Hepatocyte (in vitro differentiated cells): ENCODE measurements around the gene LINGO1. TPM values are rescaled to one million over a fixed set of nuclear protein-coding genes. Genes with fewer than 3 reads are reported as not detected.

Experiments
- DNase-seq: peaks from one replicate; pipeline ENCODE4 v3.0.0-alpha.2; 2016; ENCODE audit warnings: low spot score
- H2AFZ ChIP-seq: fragments of 200-600 bp; sonication (generic); 2 replicates; pipeline ENCODE4 v1.6.0; 2016; ENCODE audit warnings: antibody characterized with exemption, mild to moderate bottlenecking
- H3K27ac ChIP-seq: fragments of 200-600 bp; sonication (generic); 2 replicates; pipeline ENCODE4 v1.5.1; 2016; ENCODE audit warnings: mild to moderate bottlenecking
- H3K27me3 ChIP-seq: fragments of 200-600 bp; sonication (generic); 2 replicates; pipeline ENCODE4 v1.6.1; 2016
- H3K36me3 ChIP-seq: fragments of 200-600 bp; sonication (generic); replicated peaks from 2 replicates; pipeline ENCODE4 v1.5.1; 2016; ENCODE audit warnings: low read depth; ENCODE audit not compliant: insufficient read depth
- H3K4me1 ChIP-seq: fragments of 200-600 bp; sonication (generic); 2 replicates; pipeline ENCODE4 v1.5.1; 2016; ENCODE audit warnings: mild to moderate bottlenecking, moderate library complexity; ENCODE audit not compliant: insufficient read depth
- H3K4me2 ChIP-seq: fragments of 200-600 bp; sonication (generic); 2 replicates; pipeline ENCODE4 v1.6.0; 2016
- H3K4me3 ChIP-seq: fragments of 200-600 bp; sonication (generic); 2 replicates; pipeline ENCODE4 v1.5.1; 2016; ENCODE audit warnings: mild to moderate bottlenecking
- H3K79me2 ChIP-seq: fragments of 200-600 bp; sonication (generic); 2 replicates; pipeline ENCODE4 v1.6.0; 2017; ENCODE audit warnings: mild to moderate bottlenecking
- H3K9me2 ChIP-seq: fragments of 200-600 bp; sonication (generic); replicated peaks from 2 replicates; pipeline ENCODE4 v1.6.0; 2017; ENCODE audit warnings: mild to moderate bottlenecking; ENCODE audit not compliant: insufficient read depth
- H3K9me3 ChIP-seq: fragments of 200-600 bp; sonication (generic); 2 replicates; pipeline ENCODE4 v1.5.1; 2016; ENCODE audit warnings: low read depth, mild to moderate bottlenecking
- H4K20me1 ChIP-seq: fragments of 200-600 bp; sonication (generic); 2 replicates; pipeline ENCODE4 v1.6.0; 2016; ENCODE audit warnings: mild to moderate bottlenecking; ENCODE audit not compliant: insufficient read depth, poor library complexity, severe bottlenecking
- CTCF ChIP-seq: fragments of 200-600 bp; sonication (generic); IDR thresholded peaks from 2 replicates; pipeline ENCODE4 v1.5.1; 2016; ENCODE audit warnings: antibody characterized with exemption, mild to moderate bottlenecking; ENCODE audit not compliant: poor library complexity
- EZH2 ChIP-seq: fragments of 200-600 bp; sonication (generic); IDR thresholded peaks from 2 replicates; pipeline ENCODE4 v1.6.1; 2016; ENCODE audit warnings: antibody characterized with exemption, mild to moderate bottlenecking, borderline replicate concordance
- EZH2phosphoT487 ChIP-seq: fragments of 200-600 bp; sonication (generic); IDR thresholded peaks from one replicate; pipeline ENCODE4 v1.6.1; 2018; ENCODE audit warnings: antibody characterized with exemption, mild to moderate bottlenecking, low read depth, moderate library complexity; ENCODE audit not compliant: unreplicated experiment, severe bottlenecking
- WGBS: methylation state at CpG from one replicate; pipeline ENCODE4 v1.1.6; 2016; ENCODE audit warnings: low lambda C conversion rate; ENCODE audit errors: missing lambda C conversion rate; 5-methylcytosine and 5-hydroxymethylcytosine counted together
- polyA plus RNA-seq: library from polyadenylated mRNA; unstranded; fragments of >200 nt; fragmentation: Nextera tagmentation; extraction: Ambion mirVana; gene quantifications from 2 replicates; pipeline ENCODE4 v1.2.1, GENCODE V29; 2016
- total RNA-seq: library from RNA; depleted of rRNA; stranded (reverse); fragments of >200 nt; gene quantifications from 2 replicates; pipeline ENCODE4 v1.2.3, GENCODE V29; 2014

The LINGO1 gene
- total and polyA plus RNA-seq, 2 experiments from 2014 or later = 4.3 to 5.1 TPM

DNA sequence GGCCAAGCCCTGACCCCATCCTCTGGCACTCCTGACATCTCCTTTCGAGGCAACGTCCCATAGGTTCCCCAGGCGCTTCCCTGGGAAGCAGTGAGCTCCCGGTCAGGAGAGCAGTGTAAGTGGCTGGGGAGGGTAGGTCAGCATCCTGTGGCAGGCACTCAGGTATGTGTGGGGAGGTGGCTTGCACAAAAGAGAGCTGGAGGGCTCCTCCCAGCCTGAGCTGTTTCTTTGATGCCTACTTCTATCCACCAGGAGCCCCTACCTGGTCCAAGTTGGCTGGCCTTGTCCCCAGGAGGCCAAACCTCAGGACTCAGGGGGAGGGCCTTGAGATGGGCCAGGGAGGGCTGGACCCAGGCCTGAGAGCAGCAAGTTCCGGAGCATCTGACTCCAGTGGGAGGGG lies 31.7 kb upstream of the LINGO1 start:
- WGBS = 90% methylated on average over 5 of the region's 5 CpGs
- Histone ChIP-seq H3K79me2 (no peaks in the 10 kb centered on the region), H3K9me3 (no peaks in the 10 kb centered on the region), H3K4me3 (no peak overlapping the region), H3K4me2 (no peak overlapping the region), H3K9me2 (no peaks in the 10 kb centered on the region), H3K4me1 (peaks cover 14% of the 10 kb centered on the region), H4K20me1 (no peaks in the 10 kb centered on the region), H3K27ac (no peak overlapping the region), H2AFZ (no peak overlapping the region), H3K36me3 (no peaks in the 10 kb centered on the region), H3K27me3 (no peaks in the 10 kb centered on the region)
- TF ChIP-seq EZH2phosphoT487 (no peak), EZH2 (no peak), CTCF (no peak)
- no peak for DNase-seq

DNA sequence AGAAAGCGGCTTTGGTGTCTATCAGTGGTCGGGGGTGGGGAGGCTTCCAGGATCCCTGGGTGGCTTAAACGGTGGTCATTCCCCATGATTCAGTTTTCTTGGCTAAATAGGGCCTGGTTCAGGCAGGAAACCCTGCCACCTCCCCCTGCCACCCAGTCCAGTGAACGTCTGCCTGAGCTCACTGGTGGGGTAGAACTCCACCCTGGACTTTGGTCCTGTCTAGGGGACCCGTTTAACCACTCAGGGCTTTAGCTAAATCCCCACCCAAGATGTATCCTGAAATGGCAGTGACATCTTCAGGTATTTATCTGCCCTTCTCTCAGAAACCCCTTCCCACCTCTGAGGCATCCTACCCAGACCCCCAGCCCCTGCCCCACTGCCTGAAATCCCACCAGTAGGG lies 30.5 kb upstream of the LINGO1 start:
- H3K4me1 ChIP-seq = peaks cover 14% of the 10 kb centered on the region
- no peaks in the 10 kb centered on the region for H3K36me3 ChIP-seq
- TF ChIP-seq CTCF (no peak), EZH2phosphoT487 (no peak), EZH2 (no peak)
- no peaks in the 10 kb centered on the region for H3K79me2 ChIP-seq
- H3K27ac ChIP-seq = no peak overlapping the region
- 53% methylated on average over 5 of the region's 5 CpGs for WGBS
- H3K4me3 ChIP-seq = no peak overlapping the region
- no peak overlapping the region for H3K4me2 ChIP-seq
- H3K9me2 ChIP-seq = no peaks in the 10 kb centered on the region
- no peak for DNase-seq
- H3K9me3 ChIP-seq = no peaks in the 10 kb centered on the region
- no peak overlapping the region for H2AFZ ChIP-seq
- H3K27me3 ChIP-seq = no peaks in the 10 kb centered on the region
- no peaks in the 10 kb centered on the region for H4K20me1 ChIP-seq

DNA sequence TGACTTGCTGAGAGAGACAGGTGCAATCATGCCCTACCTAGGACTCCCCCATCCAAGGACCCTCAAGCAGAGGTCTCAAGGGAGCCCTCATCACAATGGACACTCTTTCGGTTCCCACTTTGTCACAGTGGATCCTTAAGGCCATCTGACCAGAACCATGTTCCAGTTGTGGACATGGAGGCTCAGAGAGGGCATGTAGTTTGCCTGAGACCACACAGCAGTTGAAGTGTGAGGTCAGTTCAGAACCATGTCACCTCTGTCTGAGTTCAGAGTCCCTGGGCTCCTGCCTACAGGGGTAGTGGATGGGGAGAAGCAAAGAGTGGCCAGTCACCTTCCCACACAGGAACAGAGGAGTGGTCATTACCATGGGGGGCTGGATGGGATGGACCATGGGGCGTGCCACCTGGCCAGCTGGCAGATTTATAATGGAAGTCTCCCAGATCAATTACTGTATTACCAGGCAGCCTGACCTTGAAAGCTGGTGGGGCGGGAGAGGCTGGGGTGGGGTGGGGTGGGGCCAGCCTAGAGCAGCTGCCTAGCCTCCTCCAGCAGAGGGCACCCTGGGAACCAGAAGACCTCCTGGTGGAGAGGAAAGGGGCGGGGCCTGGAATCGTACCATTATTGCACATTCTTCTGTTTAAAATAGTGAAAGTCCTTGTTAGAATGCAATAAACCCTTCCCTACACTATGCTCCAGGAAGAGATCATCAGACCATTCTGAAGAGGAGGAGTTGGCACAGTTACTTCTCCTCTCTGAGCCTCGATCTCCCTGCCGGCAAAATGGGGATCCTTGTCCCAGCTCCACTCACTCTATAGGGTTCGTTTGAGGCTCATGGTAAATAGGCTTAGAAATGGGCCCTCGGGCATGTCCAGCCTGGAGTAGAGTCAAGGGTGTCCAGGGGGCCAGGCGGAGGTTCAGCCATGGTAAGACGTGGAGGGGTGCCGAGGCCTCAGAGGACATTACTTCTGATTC lies 26.9 kb upstream of the LINGO1 start:
- no peak overlapping the region for H3K4me3 ChIP-seq
- no peak overlapping the region for H3K4me2 ChIP-seq
- peaks cover 4% of the 10 kb centered on the region for H3K27me3 ChIP-seq
- H3K36me3 ChIP-seq = no peaks in the 10 kb centered on the region
- DNase-seq = peak; percentile 89
- H3K9me3 ChIP-seq = no peaks in the 10 kb centered on the region
- H3K27ac ChIP-seq = no peak overlapping the region
- H3K79me2 ChIP-seq = no peaks in the 10 kb centered on the region
- H3K9me2 ChIP-seq = no peaks in the 10 kb centered on the region
- H2AFZ ChIP-seq = no peak overlapping the region
- peaks cover 14% of the 10 kb centered on the region for H3K4me1 ChIP-seq
- 70% methylated on average over 10 of the region's 12 CpGs for WGBS
- H4K20me1 ChIP-seq = no peaks in the 10 kb centered on the region
- no peak for TF ChIP-seq EZH2
- peak; percentile 58 for TF ChIP-seq CTCF
- no peak for TF ChIP-seq EZH2phosphoT487
